Hepatocyte (in vitro differentiated cells): ENCODE results near the gene ACSL3. TPM values are rescaled to one million over a fixed set of nuclear protein-coding genes. Genes with fewer than 3 reads are reported as not detected.

Experiments
- DNase-seq: peaks from one replicate; pipeline ENCODE4 v3.0.0-alpha.2; 2016; ENCODE audit warnings: low spot score
- H2AFZ ChIP-seq: fragments of 200-600 bp; sonication (generic); 2 replicates; pipeline ENCODE4 v1.6.0; 2016; ENCODE audit warnings: antibody characterized with exemption, mild to moderate bottlenecking
- H3K27ac ChIP-seq: fragments of 200-600 bp; sonication (generic); 2 replicates; pipeline ENCODE4 v1.5.1; 2016; ENCODE audit warnings: mild to moderate bottlenecking
- H3K27me3 ChIP-seq: fragments of 200-600 bp; sonication (generic); 2 replicates; pipeline ENCODE4 v1.6.1; 2016
- H3K36me3 ChIP-seq: fragments of 200-600 bp; sonication (generic); replicated peaks from 2 replicates; pipeline ENCODE4 v1.5.1; 2016; ENCODE audit warnings: low read depth; ENCODE audit not compliant: insufficient read depth
- H3K4me1 ChIP-seq: fragments of 200-600 bp; sonication (generic); 2 replicates; pipeline ENCODE4 v1.5.1; 2016; ENCODE audit warnings: mild to moderate bottlenecking, moderate library complexity; ENCODE audit not compliant: insufficient read depth
- H3K4me2 ChIP-seq: fragments of 200-600 bp; sonication (generic); 2 replicates; pipeline ENCODE4 v1.6.0; 2016
- H3K4me3 ChIP-seq: fragments of 200-600 bp; sonication (generic); 2 replicates; pipeline ENCODE4 v1.5.1; 2016; ENCODE audit warnings: mild to moderate bottlenecking
- H3K79me2 ChIP-seq: fragments of 200-600 bp; sonication (generic); 2 replicates; pipeline ENCODE4 v1.6.0; 2017; ENCODE audit warnings: mild to moderate bottlenecking
- H3K9me2 ChIP-seq: fragments of 200-600 bp; sonication (generic); replicated peaks from 2 replicates; pipeline ENCODE4 v1.6.0; 2017; ENCODE audit warnings: mild to moderate bottlenecking; ENCODE audit not compliant: insufficient read depth
- H3K9me3 ChIP-seq: fragments of 200-600 bp; sonication (generic); 2 replicates; pipeline ENCODE4 v1.5.1; 2016; ENCODE audit warnings: low read depth, mild to moderate bottlenecking
- H4K20me1 ChIP-seq: fragments of 200-600 bp; sonication (generic); 2 replicates; pipeline ENCODE4 v1.6.0; 2016; ENCODE audit warnings: mild to moderate bottlenecking; ENCODE audit not compliant: insufficient read depth, poor library complexity, severe bottlenecking
- CTCF ChIP-seq: fragments of 200-600 bp; sonication (generic); IDR thresholded peaks from 2 replicates; pipeline ENCODE4 v1.5.1; 2016; ENCODE audit warnings: antibody characterized with exemption, mild to moderate bottlenecking; ENCODE audit not compliant: poor library complexity
- EZH2 ChIP-seq: fragments of 200-600 bp; sonication (generic); IDR thresholded peaks from 2 replicates; pipeline ENCODE4 v1.6.1; 2016; ENCODE audit warnings: antibody characterized with exemption, mild to moderate bottlenecking, borderline replicate concordance
- EZH2phosphoT487 ChIP-seq: fragments of 200-600 bp; sonication (generic); IDR thresholded peaks from one replicate; pipeline ENCODE4 v1.6.1; 2018; ENCODE audit warnings: antibody characterized with exemption, mild to moderate bottlenecking, low read depth, moderate library complexity; ENCODE audit not compliant: unreplicated experiment, severe bottlenecking
- WGBS: methylation state at CpG from one replicate; pipeline ENCODE4 v1.1.6; 2016; ENCODE audit warnings: low lambda C conversion rate; ENCODE audit errors: missing lambda C conversion rate; 5-methylcytosine and 5-hydroxymethylcytosine counted together
- polyA plus RNA-seq: library from polyadenylated mRNA; unstranded; fragments of >200 nt; fragmentation: Nextera tagmentation; extraction: Ambion mirVana; gene quantifications from 2 replicates; pipeline ENCODE4 v1.2.1, GENCODE V29; 2016
- total RNA-seq: library from RNA; depleted of rRNA; stranded (reverse); fragments of >200 nt; gene quantifications from 2 replicates; pipeline ENCODE4 v1.2.3, GENCODE V29; 2014

ACSL3 gene
- total and polyA plus RNA-seq, 2 experiments from 2014 or later = 82.1 to 133 TPM

- DNase-seq = peak; percentile 39
- H3K9me2 ChIP-seq = no peaks in the 10 kb centered on the region
- no peak overlapping the region for H2AFZ ChIP-seq
- no peaks in the 10 kb centered on the region for H3K9me3 ChIP-seq
- peaks cover 28% of the 10 kb centered on the region for H3K79me2 ChIP-seq
- H3K4me3 ChIP-seq = no peak overlapping the region
- H4K20me1 ChIP-seq = peaks cover 4% of the 10 kb centered on the region
- no peak overlapping the region for H3K4me2 ChIP-seq
- 80% methylated on average over 2 of the region's 2 CpGs for WGBS
- no peak overlapping the region for H3K27ac ChIP-seq
- H3K36me3 ChIP-seq = no peaks in the 10 kb centered on the region
- TF ChIP-seq EZH2 (no peak), EZH2phosphoT487 (no peak), CTCF (no peak)
- H3K27me3 ChIP-seq = no peaks in the 10 kb centered on the region
- peaks cover 7% of the 10 kb centered on the region for H3K4me1 ChIP-seq
Observed at GRCh38 chr2:222919841-222920526, 59.1 kb downstream of the ACSL3 start.

GRCh38 chr2:222920657-222921186 lies 59.9 kb downstream of the ACSL3 start:
- Histone ChIP-seq H2AFZ (no peak overlapping the region), H3K27ac (no peak overlapping the region), H3K9me2 (no peaks in the 10 kb centered on the region), H3K27me3 (no peaks in the 10 kb centered on the region), H3K4me2 (no peak overlapping the region), H3K4me3 (no peak overlapping the region), H3K9me3 (no peaks in the 10 kb centered on the region), H3K4me1 (peaks cover 2% of the 10 kb centered on the region), H3K36me3 (no peaks in the 10 kb centered on the region), H3K79me2 (peaks cover 23% of the 10 kb centered on the region), H4K20me1 (peaks cover 4% of the 10 kb centered on the region)
- TF ChIP-seq CTCF = no peak
- no peak for TF ChIP-seq EZH2
- no peak for TF ChIP-seq EZH2phosphoT487
- no peak for DNase-seq
- WGBS = 92% methylated on average over 5 of the region's 5 CpGs

- no peak for DNase-seq
- Histone ChIP-seq H3K4me2 (no peak overlapping the region), H3K9me2 (no peaks in the 10 kb centered on the region), H3K27me3 (no peaks in the 10 kb centered on the region), H2AFZ (no peak overlapping the region), H3K4me1 (no peaks in the 10 kb centered on the region), H3K9me3 (no peaks in the 10 kb centered on the region), H4K20me1 (no peaks in the 10 kb centered on the region), H3K4me3 (no peak overlapping the region), H3K79me2 (peaks cover 12% of the 10 kb centered on the region), H3K36me3 (no peaks in the 10 kb centered on the region), H3K27ac (no peak overlapping the region)
- WGBS = 87% methylated on average over 8 of the region's 8 CpGs
- TF ChIP-seq CTCF = no peak
- TF ChIP-seq EZH2 = no peak
- no peak for TF ChIP-seq EZH2phosphoT487
Observed at GRCh38 chr2:222922019-222922800, 61.4 kb downstream of the ACSL3 start.
